ENCODE data around the gene ZFPL1. TPM values are rescaled to one million over a fixed set of nuclear protein-coding genes. Genes with fewer than 3 reads are reported as not detected.

ZFPL1 gene
- total RNA-seq, 3 donors from 2014 or later (not counting 1 experiment from before 2014, with no cell fraction given): 49.8 to 60.2 (median 50.8) TPM

GRCh38 chr11:65087827-65088226 is 3.8 kb downstream of the ZFPL1 start:
- Histone ChIP-seq H3K27ac (ENCODE audit: low read length) (no peak overlapping the region), H3K27me3 (ENCODE audit: control insufficient read depth, insufficient read depth, low read length) (no peaks in the 10 kb centered on the region), H3K36me3 (ENCODE audit: control insufficient read depth, insufficient read depth, low read length) (peaks cover 36% of the 10 kb centered on the region), H3K4me3 (ENCODE audit: low read length) (no peak overlapping the region), H3K4me1 (ENCODE audit: control insufficient read depth, insufficient read depth, low read length) (peaks cover 16% of the 10 kb centered on the region), H3K9me3 (ENCODE audit: control insufficient read depth, insufficient read depth, low read length) (no peaks in the 10 kb centered on the region)
- WGBS (ENCODE audit: insufficient coverage): 93% methylated on average over 14 of the region's 15 CpGs
- Mint-ChIP-seq H3K27me3 (ENCODE audit: low read depth in 2 of 2) (no peaks in the 10 kb centered on the region), H3K9me3 (no peaks in the 10 kb centered on the region), H3K4me1 (peaks cover 25 to 31% of the 10 kb centered on the region in 2 donors), H3K36me3 (peaks cover 7% of the 10 kb centered on the region), H3K27ac (no peak overlapping the region), H3K4me3 (no peak overlapping the region)
- intact Hi-C loops (cut with micrococcal nuclease): loop anchor here (10.0 kb wide), 1 partner anchor 1257 kb away; the partner anchor contains the start of genes B4GAT1 and BRMS1
- no peak for TF ChIP-seq CTCF (IDR thresholded peaks at IDR 0.05)
- no peak for DNase-seq
- ATAC-seq: no peak

GRCh38 chr11:65089621-65090020 is 5.6 kb downstream of the ZFPL1 start:
- DNase-seq (no peak), ATAC-seq (no peak)
- no peak overlapping the region for H3K27ac Mint-ChIP-seq
- Histone ChIP-seq H3K27ac (ENCODE audit: low read length) (no peak overlapping the region), H3K9me3 (ENCODE audit: control insufficient read depth, insufficient read depth, low read length) (no peaks in the 10 kb centered on the region), H3K36me3 (ENCODE audit: control insufficient read depth, insufficient read depth, low read length) (peaks cover 36% of the 10 kb centered on the region), H3K4me3 (ENCODE audit: low read length) (no peak overlapping the region), H3K4me1 (ENCODE audit: control insufficient read depth, insufficient read depth, low read length) (peaks cover 7% of the 10 kb centered on the region), H3K27me3 (ENCODE audit: control insufficient read depth, insufficient read depth, low read length) (no peaks in the 10 kb centered on the region)
- H3K27me3 Mint-ChIP-seq (ENCODE audit: low read depth in 2 of 2): no peaks in the 10 kb centered on the region
- H3K9me3 Mint-ChIP-seq: no peaks in the 10 kb centered on the region
- 98% methylated on average over 4 of the region's 4 CpGs for WGBS (ENCODE audit: insufficient coverage)
- H3K4me3 Mint-ChIP-seq: no peak overlapping the region
- peaks cover 7 to 13% of the 10 kb centered on the region in 2 donors for H3K4me1 Mint-ChIP-seq
- H3K36me3 Mint-ChIP-seq: peaks cover 7% of the 10 kb centered on the region
- no peak for TF ChIP-seq CTCF (IDR thresholded peaks at IDR 0.05)
- intact Hi-C loops (cut with micrococcal nuclease): loop anchor here (10.0 kb wide), 1 partner anchor 1255 kb away; the partner anchor contains the start of genes B4GAT1 and BRMS1

- ATAC-seq: no peak
These were observed 6.6 kb downstream of the ZFPL1 start for GRCh38 chr11:65090628-65091027.

More at GRCh38 chr11:65090628-65091027, 6.6 kb downstream of the ZFPL1 start:
- Mint-ChIP-seq H3K9me3 (no peaks in the 10 kb centered on the region), H3K4me3 (no peak overlapping the region), H3K27me3 (ENCODE audit: low read depth in 2 of 2) (no peaks in the 10 kb centered on the region), H3K4me1 (peaks cover 2 to 4% of the 10 kb centered on the region in 2 donors), H3K36me3 (peaks cover 7% of the 10 kb centered on the region), H3K27ac (no peak overlapping the region)
- Histone ChIP-seq H3K9me3 (ENCODE audit: control insufficient read depth, insufficient read depth, low read length) (no peaks in the 10 kb centered on the region), H3K4me3 (ENCODE audit: low read length) (no peak overlapping the region), H3K4me1 (ENCODE audit: control insufficient read depth, insufficient read depth, low read length) (peaks cover 3% of the 10 kb centered on the region), H3K27ac (ENCODE audit: low read length) (no peak overlapping the region), H3K36me3 (ENCODE audit: control insufficient read depth, insufficient read depth, low read length) (peaks cover 34% of the 10 kb centered on the region), H3K27me3 (ENCODE audit: control insufficient read depth, insufficient read depth, low read length) (no peaks in the 10 kb centered on the region)
- no peak for TF ChIP-seq CTCF (IDR thresholded peaks at IDR 0.05)
- intact Hi-C loops (cut with micrococcal nuclease): no loop called here
- 98% methylated on average over 3 of the region's 4 CpGs for WGBS (ENCODE audit: insufficient coverage)
- DNase-seq: no peak
